SK-N-SH (cell line): ENCODE data around the gene TOM1L1.

Source experiments
- EZH2phosphoT487 ChIP-seq: fragments of 200-600 bp; sonication (generic); IDR thresholded peaks from 2 replicates; pipeline ENCODE4 v1.6.1; 2017; ENCODE audit warnings: low read depth, mixed run types, mild to moderate bottlenecking, antibody characterized with exemption, moderate library complexity, borderline replicate concordance
- GABPA ChIP-seq: IDR thresholded peaks from 2 replicates; pipeline ENCODE4 v1.4.0; 2012; ENCODE audit warnings: low read depth, mild to moderate bottlenecking
- IRF3 ChIP-seq: fragments of 150-350 bp; IDR thresholded peaks from 2 replicates; pipeline ENCODE4 v1.6.1; 2016; ENCODE audit warnings: mild to moderate bottlenecking, low read depth, low read length
- RFX5 ChIP-seq: IDR thresholded peaks from 2 replicates; pipeline ENCODE4 v1.6.1; 2012; ENCODE audit warnings: mild to moderate bottlenecking, improper control_type of control experiment, low read length
- TAF1 ChIP-seq: IDR thresholded peaks from 2 replicates; pipeline ENCODE4 v1.6.1; 2012; ENCODE audit warnings: low read depth, mild to moderate bottlenecking, low read length, moderate library complexity, borderline replicate concordance
- USF1 ChIP-seq: IDR thresholded peaks from 2 replicates; pipeline ENCODE4 v1.4.0; 2012; ENCODE audit warnings: low read depth, borderline replicate concordance
- YY1 ChIP-seq: IDR thresholded peaks from 2 replicates; pipeline ENCODE4 v1.4.0; 2012; ENCODE audit warnings: low read depth, mild to moderate bottlenecking
- TF ChIP-seq, protein P1 (sequence below): fragments of 200-600 bp; sonication (generic); IDR thresholded peaks from 2 replicates; pipeline ENCODE4 v1.6.1; 2017; ENCODE audit warnings: antibody characterized with exemption, mild to moderate bottlenecking, moderate library complexity

- TF ChIP-seq IRF3 (no peak), EZH2phosphoT487 (no peak), RFX5 (no peak), GABPA (no peak), YY1 (no peak), TAF1 (no peak), USF1 (no peak)
- TF ChIP-seq, protein P1, sequence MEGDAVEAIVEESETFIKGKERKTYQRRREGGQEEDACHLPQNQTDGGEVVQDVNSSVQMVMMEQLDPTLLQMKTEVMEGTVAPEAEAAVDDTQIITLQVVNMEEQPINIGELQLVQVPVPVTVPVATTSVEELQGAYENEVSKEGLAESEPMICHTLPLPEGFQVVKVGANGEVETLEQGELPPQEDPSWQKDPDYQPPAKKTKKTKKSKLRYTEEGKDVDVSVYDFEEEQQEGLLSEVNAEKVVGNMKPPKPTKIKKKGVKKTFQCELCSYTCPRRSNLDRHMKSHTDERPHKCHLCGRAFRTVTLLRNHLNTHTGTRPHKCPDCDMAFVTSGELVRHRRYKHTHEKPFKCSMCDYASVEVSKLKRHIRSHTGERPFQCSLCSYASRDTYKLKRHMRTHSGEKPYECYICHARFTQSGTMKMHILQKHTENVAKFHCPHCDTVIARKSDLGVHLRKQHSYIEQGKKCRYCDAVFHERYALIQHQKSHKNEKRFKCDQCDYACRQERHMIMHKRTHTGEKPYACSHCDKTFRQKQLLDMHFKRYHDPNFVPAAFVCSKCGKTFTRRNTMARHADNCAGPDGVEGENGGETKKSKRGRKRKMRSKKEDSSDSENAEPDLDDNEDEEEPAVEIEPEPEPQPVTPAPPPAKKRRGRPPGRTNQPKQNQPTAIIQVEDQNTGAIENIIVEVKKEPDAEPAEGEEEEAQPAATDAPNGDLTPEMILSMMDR, result no peak
Measured at GRCh38 chr17:54906683-54907082, 6.0 kb downstream of the TOM1L1 start.
